ENCODE data around the gene TMEM184A. TPM values are rescaled to one million over a fixed set of nuclear protein-coding genes. Genes with fewer than 3 reads are reported as not detected.

TMEM184A gene
- total and polyA plus RNA-seq, 2 of the 4 experiments (the other 2 are of a cell fraction): 0.36 to 1.9 TPM

DNA sequence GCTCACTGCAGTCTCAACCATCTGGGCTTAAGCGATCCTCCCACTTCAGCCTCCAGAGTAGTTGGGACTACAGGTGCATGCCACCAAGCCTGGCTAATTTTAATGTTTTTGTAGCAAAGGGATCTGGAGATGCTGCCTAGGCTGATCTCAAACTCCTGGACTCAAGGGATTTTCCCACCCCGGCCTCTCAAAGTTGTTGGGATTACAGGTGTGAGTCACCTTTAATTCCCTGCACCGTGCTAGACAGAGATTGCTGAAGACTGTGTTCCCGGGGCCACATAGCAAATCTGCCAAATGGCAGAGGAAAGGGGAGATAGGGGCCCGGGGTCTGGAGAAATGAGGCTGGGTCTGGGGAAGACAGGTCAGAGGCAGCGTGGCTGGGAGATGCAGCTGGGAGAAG, 34.5 kb upstream of the TMEM184A start:
- no peaks in the 10 kb centered on the region for H3K4me1 ChIP-seq (ENCODE audit: control insufficient read depth, insufficient read depth, low read length)
- TF ChIP-seq MXI1 (IDR thresholded peaks at IDR 0.05; ENCODE audit: borderline replicate concordance, low read depth, low read length) (no peak), BHLHE40 (IDR thresholded peaks at IDR 0.05; ENCODE audit: low read depth, low read length) (no peak), CHD1 (IDR thresholded peaks at IDR 0.05; ENCODE audit: low read depth, low read length) (no peak), RFX5 (IDR thresholded peaks at IDR 0.05; ENCODE audit: low read depth, low read length) (no peak), MAZ (IDR thresholded peaks at IDR 0.05; ENCODE audit: borderline replicate concordance, low read depth, low read length) (no peak), RCOR1 (IDR thresholded peaks at IDR 0.05; ENCODE audit: insufficient replicate concordance, low read length) (no peak)
- TF ChIP-seq, protein P1, sequence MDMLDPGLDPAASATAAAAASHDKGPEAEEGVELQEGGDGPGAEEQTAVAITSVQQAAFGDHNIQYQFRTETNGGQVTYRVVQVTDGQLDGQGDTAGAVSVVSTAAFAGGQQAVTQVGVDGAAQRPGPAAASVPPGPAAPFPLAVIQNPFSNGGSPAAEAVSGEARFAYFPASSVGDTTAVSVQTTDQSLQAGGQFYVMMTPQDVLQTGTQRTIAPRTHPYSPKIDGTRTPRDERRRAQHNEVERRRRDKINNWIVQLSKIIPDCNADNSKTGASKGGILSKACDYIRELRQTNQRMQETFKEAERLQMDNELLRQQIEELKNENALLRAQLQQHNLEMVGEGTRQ (IDR thresholded peaks at IDR 0.05; ENCODE audit: low read depth, low read length): no peak
- H3K27me3 ChIP-seq (ENCODE audit: control insufficient read depth, insufficient read depth, low read length): peaks cover 51% of the 10 kb centered on the region
- no peak overlapping the region for H3K56ac ChIP-seq (ENCODE audit: extremely low read depth, insufficient read depth, low read length)
- H2AK9ac ChIP-seq (replicated peaks; ENCODE audit: low read depth, low read length, poor library complexity): no peak overlapping the region
- WGBS, 2 experiments (ENCODE audit: extremely low coverage in 2 of 2, insufficient read length in 1 of 2): 65% methylated on average over 3 of the region's 6 CpGs; no CpG with 5 or more reads in 1 of the 2 experiments
- ATAC-seq (ENCODE audit: low read depth) (no peak), DNase-seq (no peak)
- no peak overlapping the region for H3K18ac ChIP-seq (ENCODE audit: low read depth, low read length)
- H3K23ac ChIP-seq (ENCODE audit: low read depth, low read length): no peak overlapping the region
- in situ Hi-C loops (cut with MboI; ENCODE audit: low sequenced_read_pairs) (no loop called here), dilution Hi-C loops (cut with HindIII; ENCODE audit: low sequenced_read_pairs, unreplicated experiment) (no loop called here), intact Hi-C loops (cut with micrococcal nuclease) (no loop called here)
- peaks cover 13% of the 10 kb centered on the region for H3K9me3 ChIP-seq (ENCODE audit: control insufficient read depth, insufficient read depth, low read length)
- no peak overlapping the region for H4K8ac ChIP-seq (ENCODE audit: low read depth in 2 of 2, low read length in 2 of 2)
- no peak overlapping the region for H2BK20ac ChIP-seq (ENCODE audit: low read depth, low read length)
- CTCF ChIA-PET: no interaction called here
- no peaks in the 10 kb centered on the region; the same call in 1 of the 2 replicates for H4K20me1 ChIP-seq (ENCODE audit: insufficient read depth, low read length)
- no peak overlapping the region for H3K4me2 ChIP-seq (ENCODE audit: low read depth, low read length)
- no TSS peak for BruUV-seq (replicated peaks)
- no peak overlapping the region for H3K9ac ChIP-seq (ENCODE audit: low read depth, low read length)
- no peak overlapping the region for H3K27ac ChIP-seq (ENCODE audit: insufficient read depth, low read length)
- H3K4ac ChIP-seq (ENCODE audit: low read depth, low read length): no peak overlapping the region
- no peak overlapping the region for H3K4me3 ChIP-seq (ENCODE audit: insufficient read depth, low read depth, low read length)
- H4K91ac ChIP-seq (ENCODE audit: insufficient read depth, low read depth, low read length): no peak overlapping the region
- POLR2A ChIA-PET (ENCODE audit: unreplicated experiment): no interaction called here
- no peak overlapping the region for H2AFZ ChIP-seq (replicated peaks; ENCODE audit: low read length, poor library complexity)
- no peak overlapping the region for H2BK5ac ChIP-seq (ENCODE audit: low read depth, low read length, poor library complexity, severe bottlenecking)
- H2BK15ac ChIP-seq (ENCODE audit: low read depth, low read length): no peak overlapping the region
- no peak overlapping the region for H2BK120ac ChIP-seq (ENCODE audit: low read depth, low read length)
- no peaks in the 10 kb centered on the region for H3K9me1 ChIP-seq (ENCODE audit: insufficient read depth, low read length)
- H2AK5ac ChIP-seq (ENCODE audit: low read depth, low read length): no peak overlapping the region
- no peak overlapping the region for H4K5ac ChIP-seq (ENCODE audit: low read depth, low read length)
- H3K79me1 ChIP-seq (ENCODE audit: low read depth in 1 of 2, low read length in 2 of 2): no peaks in the 10 kb centered on the region
- no peaks in the 10 kb centered on the region for H3K36me3 ChIP-seq (ENCODE audit: control insufficient read depth, insufficient read depth, low read length)
- no peak overlapping the region for H3K14ac ChIP-seq (replicated peaks; ENCODE audit: low read depth, low read length)
